Neuronal stem cell (in vitro differentiated cells): ENCODE data around the gene DPRX.

Source experiments
- DNase-seq: peaks from one replicate; pipeline ENCODE4 v3.0.0-alpha.2; 2013; ENCODE audit warnings: low spot score
- H2AFZ ChIP-seq: one replicate; pipeline ENCODE4 v1.6.1; 2013; ENCODE audit warnings: mild to moderate bottlenecking, low read length, inconsistent platforms
- H2AK5ac ChIP-seq: 2 replicates; pipeline ENCODE4 v1.6.1; 2013; ENCODE audit warnings: low read depth, mild to moderate bottlenecking, inconsistent platforms, low read length, moderate library complexity, mixed read lengths
- H2BK120ac ChIP-seq: 2 replicates; pipeline ENCODE4 v1.6.1; 2013; ENCODE audit warnings: low read depth, mild to moderate bottlenecking, inconsistent platforms, low read length, moderate library complexity, mixed read lengths
- H2BK12ac ChIP-seq: one replicate; pipeline ENCODE4 v1.6.1; 2013; ENCODE audit warnings: low read length, inconsistent platforms
- H2BK15ac ChIP-seq: 2 replicates; pipeline ENCODE4 v1.6.1; 2013; ENCODE audit warnings: mild to moderate bottlenecking, low read length, inconsistent platforms, mixed read lengths
- H2BK5ac ChIP-seq: one replicate; pipeline ENCODE4 v1.6.1; 2013; ENCODE audit warnings: inconsistent platforms, mild to moderate bottlenecking, low read length, moderate library complexity
- H3K14ac ChIP-seq: one replicate; pipeline ENCODE4 v1.6.1; 2013; ENCODE audit warnings: low read length, inconsistent platforms
- H3K18ac ChIP-seq: 2 replicates; pipeline ENCODE4 v1.6.1; 2013; ENCODE audit warnings: low read length, inconsistent platforms
- H3K23ac ChIP-seq: 2 replicates; pipeline ENCODE4 v1.6.1; 2013; ENCODE audit warnings: low read depth, mild to moderate bottlenecking, mixed read lengths, low read length, inconsistent platforms; ENCODE audit not compliant: poor library complexity
- H3K27ac ChIP-seq: replicated peaks from 3 replicates; pipeline ENCODE4 v1.5.1; 2013; ENCODE audit warnings: low read length, inconsistent platforms
- H3K27me3 ChIP-seq, 3 experiments: 2 replicates each; pipeline ENCODE4 v1.6.1; 2013; ENCODE audit warnings: low read length in 3 of 3, mild to moderate bottlenecking in 2 of 3, inconsistent platforms in 1 of 3, low read depth in 1 of 3, mixed read lengths in 1 of 3, moderate library complexity in 1 of 3; ENCODE audit not compliant: control insufficient read depth in 3 of 3, insufficient read depth in 3 of 3
- H3K36me3 ChIP-seq, 2 donors: replicated peaks in 1 of 2; 2 replicates each; pipeline ENCODE4 v1.6.1; 2013; ENCODE audit warnings: low read length in 2 of 2; ENCODE audit not compliant: control insufficient read depth in 2 of 2, insufficient read depth in 2 of 2
- H3K4ac ChIP-seq: 2 replicates; pipeline ENCODE4 v1.6.1; 2013; ENCODE audit warnings: inconsistent platforms, mild to moderate bottlenecking, low read length, moderate library complexity
- H3K4me1 ChIP-seq, 2 donors: 1 replicate in 1 of 2; 2 replicates in 1 of 2; pipeline ENCODE4 v1.6.1; 2013; ENCODE audit warnings: low read length in 2 of 2, low read depth in 1 of 2; ENCODE audit not compliant: control insufficient read depth in 2 of 2, insufficient read depth in 1 of 2
- H3K4me2 ChIP-seq: one replicate; pipeline ENCODE4 v1.6.1; 2013; ENCODE audit warnings: mild to moderate bottlenecking, low read length, inconsistent platforms; ENCODE audit not compliant: insufficient read depth, poor library complexity, severe bottlenecking
- H3K4me3 ChIP-seq, 2 donors: 2 replicates each; pipeline ENCODE4 v1.5.1; 2013; ENCODE audit warnings: low read length in 2 of 2, mild to moderate bottlenecking in 2 of 2, inconsistent platforms in 1 of 2, moderate library complexity in 1 of 2
- H3K79me1 ChIP-seq: one replicate; pipeline ENCODE4 v1.6.1; 2013; ENCODE audit warnings: low read depth, mild to moderate bottlenecking, inconsistent platforms, low read length, moderate library complexity
- H3K9ac ChIP-seq: one replicate; pipeline ENCODE4 v1.6.1; 2013; ENCODE audit warnings: mild to moderate bottlenecking, low read depth, low read length, inconsistent platforms; ENCODE audit not compliant: poor library complexity
- H3K9me3 ChIP-seq, 2 donors: replicated peaks in 1 of 2; 2 replicates each; pipeline versions ENCODE3 to v1.6.1; 2013; ENCODE audit warnings: low read length in 2 of 2, mild to moderate bottlenecking in 2 of 2, inconsistent platforms in 1 of 2, low read depth in 1 of 2, mixed read lengths in 1 of 2, moderate library complexity in 1 of 2; ENCODE audit not compliant: control insufficient read depth in 2 of 2, insufficient read depth in 1 of 2
- H4K8ac ChIP-seq: one replicate; pipeline ENCODE4 v1.6.1; 2013; ENCODE audit warnings: low read depth, mild to moderate bottlenecking, inconsistent platforms, low read length, moderate library complexity
- H4K91ac ChIP-seq: one replicate; pipeline ENCODE4 v1.6.1; 2013; ENCODE audit warnings: low read length, low read depth, mild to moderate bottlenecking, inconsistent platforms; ENCODE audit not compliant: poor library complexity
- WGBS, 2 donors: extraction: QIAGEN DNeasy Blood & Tissue Kit; methylation state at CpG; one replicate each; pipeline ENCODE4 v1.1.7; 2013; ENCODE audit warnings: missing lambda C conversion rate in 2 of 2, mixed read lengths in 1 of 2; ENCODE audit not compliant: insufficient read length in 2 of 2, insufficient replicate concordance in 1 of 2; ENCODE audit errors: extremely low coverage in 2 of 2; 5-methylcytosine and 5-hydroxymethylcytosine counted together

Gene DPRX

GRCh38 chr19:53659292-53659691 lies 27.5 kb downstream of the DPRX start:
- no peak overlapping the region for H3K14ac ChIP-seq
- H3K9ac ChIP-seq, result no peak overlapping the region
- H3K23ac ChIP-seq, result no peak overlapping the region
- no peak overlapping the region for H3K4ac ChIP-seq
- peaks cover 10 to 16% of the 10 kb centered on the region in 2 donors for H3K9me3 ChIP-seq
- H3K27ac ChIP-seq, result no peak overlapping the region
- H3K4me1 ChIP-seq, result peaks cover 0 to 4% of the 10 kb centered on the region in 2 donors
- no peak overlapping the region for H2BK12ac ChIP-seq
- no peak overlapping the region for H3K4me3 ChIP-seq
- no peak overlapping the region for H4K91ac ChIP-seq
- H3K36me3 ChIP-seq, result no peaks in the 10 kb centered on the region
- DNase-seq, result no peak
- H3K4me2 ChIP-seq, result no peak overlapping the region
- no peak overlapping the region for H2BK5ac ChIP-seq
- no peak overlapping the region for H2BK15ac ChIP-seq
- no peaks in the 10 kb centered on the region for H3K27me3 ChIP-seq
- H2BK120ac ChIP-seq, result no peak overlapping the region
- no peak overlapping the region for H2AFZ ChIP-seq
- no peak overlapping the region for H3K18ac ChIP-seq
- no peak overlapping the region for H4K8ac ChIP-seq
- WGBS, 2 donors, result no CpG with 5 or more reads among the region's 6 CpGs
- no peaks in the 10 kb centered on the region for H3K79me1 ChIP-seq
- H2AK5ac ChIP-seq, result no peak overlapping the region

GRCh38 chr19:53660584-53660983 lies 28.8 kb downstream of the DPRX start:
- peak overlapping the region; percentile 52 for H3K27ac ChIP-seq

GRCh38 chr19:53662209-53662608 lies 30.4 kb downstream of the DPRX start:
- Histone ChIP-seq H3K9me3 (peaks cover 0 to 3% of the 10 kb centered on the region in 2 donors), H2BK12ac (no peak overlapping the region), H3K27ac (no peak overlapping the region), H3K23ac (no peak overlapping the region), H4K8ac (no peak overlapping the region), H3K4me3 (no peak overlapping the region), H3K79me1 (no peaks in the 10 kb centered on the region), H2AFZ (no peak overlapping the region), H3K9ac (no peak overlapping the region), H4K91ac (no peak overlapping the region), H3K4ac (no peak overlapping the region), H2AK5ac (no peak overlapping the region), H3K4me2 (no peak overlapping the region), H3K4me1 (peaks cover 0 to 4% of the 10 kb centered on the region in 2 donors), H3K36me3 (no peaks in the 10 kb centered on the region), H2BK120ac (no peak overlapping the region), H3K18ac (no peak overlapping the region), H3K27me3 (no peaks in the 10 kb centered on the region), H2BK15ac (no peak overlapping the region), H3K14ac (no peak overlapping the region), H2BK5ac (no peak overlapping the region)
- WGBS, 2 donors, result no CpG with 5 or more reads among the region's 6 CpGs
- no peak for DNase-seq

More at GRCh38 chr19:53660584-53660983, 28.8 kb downstream of the DPRX start:
- H3K4me2 ChIP-seq, result no peak overlapping the region
- H3K4ac ChIP-seq, result no peak overlapping the region
- no peak overlapping the region for H2BK12ac ChIP-seq
- H3K23ac ChIP-seq, result no peak overlapping the region
- no peak overlapping the region for H2AK5ac ChIP-seq
- no peak overlapping the region for H3K4me3 ChIP-seq
- peaks cover 5 to 8% of the 10 kb centered on the region in 2 donors for H3K9me3 ChIP-seq
- H3K9ac ChIP-seq, result no peak overlapping the region
- no peaks in the 10 kb centered on the region for H3K27me3 ChIP-seq
- no peak overlapping the region for H2BK120ac ChIP-seq
- H3K14ac ChIP-seq, result no peak overlapping the region
- no peak overlapping the region for H2BK5ac ChIP-seq
- no peak for DNase-seq
- H3K4me1 ChIP-seq, result peaks cover 0 to 4% of the 10 kb centered on the region in 2 donors
- no peak overlapping the region for H3K18ac ChIP-seq
- no peak overlapping the region for H4K91ac ChIP-seq
- WGBS, 2 donors, result no CpG with 5 or more reads among the region's 4 CpGs
- H2BK15ac ChIP-seq, result no peak overlapping the region
- H2AFZ ChIP-seq, result peak overlapping the region; percentile 68
- H3K36me3 ChIP-seq, result no peaks in the 10 kb centered on the region
- H3K79me1 ChIP-seq, result no peaks in the 10 kb centered on the region
- H4K8ac ChIP-seq, result no peak overlapping the region

GRCh38 chr19:53664152-53664551 lies 32.4 kb downstream of the DPRX start:
- DNase-seq, result no peak
- Histone ChIP-seq H2BK120ac (no peak overlapping the region), H3K27me3 (no peaks in the 10 kb centered on the region), H3K18ac (no peak overlapping the region), H4K91ac (no peak overlapping the region), H3K27ac (no peak overlapping the region), H2BK12ac (no peak overlapping the region), H4K8ac (no peak overlapping the region), H2BK15ac (no peak overlapping the region), H3K4ac (no peak overlapping the region), H3K4me1 (peaks cover 0 to 4% of the 10 kb centered on the region in 2 donors), H2AFZ (no peak overlapping the region), H3K4me2 (no peak overlapping the region), H3K36me3 (no peaks in the 10 kb centered on the region), H2BK5ac (no peak overlapping the region), H3K14ac (no peak overlapping the region), H3K9ac (no peak overlapping the region), H3K4me3 (no peak overlapping the region), H3K9me3 (no peaks in the 10 kb centered on the region), H3K79me1 (no peaks in the 10 kb centered on the region), H2AK5ac (no peak overlapping the region), H3K23ac (no peak overlapping the region)
- WGBS, 2 donors, result no CpG with 5 or more reads among the region's 12 CpGs
